ENCODE data around the gene RABL2B. TPM values are rescaled to one million over a fixed set of nuclear protein-coding genes. Genes with fewer than 3 reads are reported as not detected.

RABL2B gene
- total RNA-seq, 1 experiment from 2014 or later = 22.3 TPM

- ChIA-PET CTCF (no interaction called here), POLR2A (no interaction called here)
- Mint-ChIP-seq H3K36me3 (ENCODE audit: insufficient read depth, unreplicated experiment) (no peaks in the 10 kb centered on the region), H3K27me3 (ENCODE audit: insufficient read depth, unreplicated experiment) (no peaks in the 10 kb centered on the region), H3K4me3 (ENCODE audit: unreplicated experiment) (no peak overlapping the region), H3K9me3 (ENCODE audit: unreplicated experiment) (no peaks in the 10 kb centered on the region), H3K4me1 (ENCODE audit: low read depth, unreplicated experiment) (no peaks in the 10 kb centered on the region), H3K27ac (ENCODE audit: unreplicated experiment) (no peak overlapping the region)
- no peak for DNase-seq
- H3K27me3 ChIP-seq (replicated peaks; ENCODE audit: control insufficient read depth, insufficient read depth, low read length) = no peaks in the 10 kb centered on the region
- no TSS peak for BruUV-seq (replicated peaks)
- no peak for TF ChIP-seq CTCF (IDR thresholded peaks at IDR 0.05; ENCODE audit: insufficient read depth in 1 of 2, low read depth in 1 of 2, low read length in 1 of 2, severe bottlenecking in 1 of 2, unreplicated experiment in 1 of 2)
- no peak overlapping the region for H3K4me3 ChIP-seq (ENCODE audit: low read depth, low read length)
- H3K9me3 ChIP-seq = no peaks in the 10 kb centered on the region
- no peaks in the 10 kb centered on the region for H3K36me3 ChIP-seq (ENCODE audit: control insufficient read depth, insufficient read depth, low read length)
- intact Hi-C loops (cut with micrococcal nuclease; ENCODE audit: unreplicated experiment) = no loop called here
- no peaks in the 10 kb centered on the region for H3K4me1 ChIP-seq
Observed at GRCh38 chr22:50720301-50721256, 62.9 kb downstream of the RABL2B start.

- H3K4me1 ChIP-seq = no peaks in the 10 kb centered on the region
- DNase-seq = no peak
- no TSS peak for BruUV-seq (replicated peaks)
- H3K36me3 ChIP-seq (ENCODE audit: control insufficient read depth, insufficient read depth, low read length) = no peaks in the 10 kb centered on the region
- no peaks in the 10 kb centered on the region for H3K9me3 ChIP-seq
- H3K27me3 ChIP-seq (replicated peaks; ENCODE audit: control insufficient read depth, insufficient read depth, low read length) = no peaks in the 10 kb centered on the region
- Mint-ChIP-seq H3K9me3 (ENCODE audit: unreplicated experiment) (no peaks in the 10 kb centered on the region), H3K27ac (ENCODE audit: unreplicated experiment) (no peak overlapping the region), H3K36me3 (ENCODE audit: insufficient read depth, unreplicated experiment) (no peaks in the 10 kb centered on the region), H3K4me1 (ENCODE audit: low read depth, unreplicated experiment) (no peaks in the 10 kb centered on the region), H3K27me3 (ENCODE audit: insufficient read depth, unreplicated experiment) (no peaks in the 10 kb centered on the region), H3K4me3 (ENCODE audit: unreplicated experiment) (no peak overlapping the region)
- H3K4me3 ChIP-seq (ENCODE audit: low read depth, low read length) = no peak overlapping the region
- intact Hi-C loops (cut with micrococcal nuclease; ENCODE audit: unreplicated experiment) = no loop called here
- CTCF ChIA-PET = no interaction called here
- POLR2A ChIA-PET = no interaction called here
- TF ChIP-seq CTCF (IDR thresholded peaks at IDR 0.05; ENCODE audit: insufficient read depth in 1 of 2, low read depth in 1 of 2, low read length in 1 of 2, severe bottlenecking in 1 of 2, unreplicated experiment in 1 of 2) = no peak
Observed at GRCh38 chr22:50719814-50720300, 63.6 kb downstream of the RABL2B start.

- Histone ChIP-seq H3K36me3 (ENCODE audit: control insufficient read depth, insufficient read depth, low read length) (no peaks in the 10 kb centered on the region), H3K4me1 (no peaks in the 10 kb centered on the region), H3K4me3 (ENCODE audit: low read depth, low read length) (no peak overlapping the region), H3K9me3 (no peaks in the 10 kb centered on the region), H3K27me3 (replicated peaks; ENCODE audit: control insufficient read depth, insufficient read depth, low read length) (no peaks in the 10 kb centered on the region)
- no peak for TF ChIP-seq CTCF (IDR thresholded peaks at IDR 0.05; ENCODE audit: insufficient read depth in 1 of 2, low read depth in 1 of 2, low read length in 1 of 2, severe bottlenecking in 1 of 2, unreplicated experiment in 1 of 2)
- CTCF ChIA-PET = no interaction called here
- Mint-ChIP-seq H3K27ac (ENCODE audit: unreplicated experiment) (no peak overlapping the region), H3K4me1 (ENCODE audit: low read depth, unreplicated experiment) (no peaks in the 10 kb centered on the region), H3K9me3 (ENCODE audit: unreplicated experiment) (no peaks in the 10 kb centered on the region), H3K36me3 (ENCODE audit: insufficient read depth, unreplicated experiment) (no peaks in the 10 kb centered on the region), H3K4me3 (ENCODE audit: unreplicated experiment) (no peak overlapping the region), H3K27me3 (ENCODE audit: insufficient read depth, unreplicated experiment) (no peaks in the 10 kb centered on the region)
- no peak for DNase-seq
- intact Hi-C loops (cut with micrococcal nuclease; ENCODE audit: unreplicated experiment) = no loop called here
- BruUV-seq (replicated peaks) = no TSS peak
- POLR2A ChIA-PET = no interaction called here
Observed at GRCh38 chr22:50718352-50718709, 65.1 kb downstream of the RABL2B start.
